Suppressor macrophage (primary cell): ENCODE results near the gene CERS6.
"Not testable (repeated sequence)": the region's sequence is repeated elsewhere in the genome, so short reads cannot be mapped to it uniquely, and the experiment has no call there.

Source experiments
- DNase-seq, 4 experiments: peaks; one replicate each; pipeline ENCODE4 v3.0.0-alpha.2; 2020 to 2022

Gene CERS6

GRCh38 chr2:168773719-168774521 lies 317.8 kb downstream of the CERS6 start:
- peak; percentile 15 to 38 (median 24) for DNase-seq

GRCh38 chr2:168775837-168776236 lies 319.8 kb downstream of the CERS6 start:
- no peak for DNase-seq

GRCh38 chr2:168780669-168781071 lies 324.6 kb downstream of the CERS6 start:
- DNase-seq: no peak

GRCh38 chr2:168781191-168781817 lies 325.2 kb downstream of the CERS6 start:
- no peak for DNase-seq

GRCh38 chr2:168782271-168782670 lies 326.2 kb downstream of the CERS6 start:
- DNase-seq: no peak

GRCh38 chr2:168784993-168785392 lies 328.9 kb downstream of the CERS6 start:
- DNase-seq: no peak

GRCh38 chr2:168787098-168787781 lies 331.2 kb downstream of the CERS6 start:
- no peak for DNase-seq

GRCh38 chr2:168787782-168788376 lies 331.8 kb downstream of the CERS6 start:
- no peak for DNase-seq

- no peak for DNase-seq
These were observed 333.7 kb downstream of the CERS6 start for GRCh38 chr2:168789776-168790175.

- no peak for DNase-seq
These were observed 334.3 kb downstream of the CERS6 start for GRCh38 chr2:168790226-168790902.

- not testable (repeated sequence) for DNase-seq
These were observed 335.1 kb downstream of the CERS6 start for GRCh38 chr2:168791140-168791539.

GRCh38 chr2:168793596-168793995 lies 337.5 kb downstream of the CERS6 start:
- no peak for DNase-seq

- DNase-seq: no peak
These were observed 338.9 kb downstream of the CERS6 start for GRCh38 chr2:168794968-168795367.

- no peak for DNase-seq
These were observed 340.1 kb downstream of the CERS6 start for GRCh38 chr2:168796090-168796577.

- DNase-seq: no peak
These were observed 340.7 kb downstream of the CERS6 start for GRCh38 chr2:168796583-168797285.

GRCh38 chr2:168797286-168797655 lies 341.2 kb downstream of the CERS6 start:
- no peak for DNase-seq

GRCh38 chr2:168798076-168798887 lies 342.2 kb downstream of the CERS6 start:
- DNase-seq: no peak

GRCh38 chr2:168798888-168799410 lies 342.9 kb downstream of the CERS6 start:
- no peak for DNase-seq

GRCh38 chr2:168801471-168801870 lies 345.4 kb downstream of the CERS6 start:
- DNase-seq: no peak
